H1 (cell line): ENCODE results near the gene ARSI. TPM values are rescaled to one million over a fixed set of nuclear protein-coding genes. Genes with fewer than 3 reads are reported as not detected.

Experiments
- CTCF ChIA-PET: fragments of 300-600 bp; sonication (Branson Sonifier 250); formaldehyde crosslinking; loops from one replicate; lab custom pipeline; 2021; ENCODE audit not compliant: partially characterized antibody; lab: Charles Lee
- POLR2A ChIA-PET: fragments of 300-600 bp; sonication (Branson Sonifier 250); formaldehyde crosslinking; loops from one replicate; lab custom pipeline; 2021; ENCODE audit warnings: inconsistent platforms; ENCODE audit not compliant: partially characterized antibody; lab: Charles Lee
- DNase-seq, 2 experiments: peaks; one replicate each; pipeline versions ENCODE4 v3.0.0 to v3.0.0-alpha.2; 2010 to 2022; ENCODE audit warnings: low spot score in 2 of 2, low read depth in 1 of 2, mixed read lengths in 1 of 2
- FAIRE-seq: peaks from 2 replicates; lab custom pipeline; 2011; peaks lifted over from hg19 to GRCh38; lab: Jason Lieb, UNC
- H2AFZ ChIP-seq: 2 replicates; pipeline ENCODE4 v1.8.1; 2012; ENCODE audit warnings: low read length, inconsistent platforms
- H2AK5ac ChIP-seq: 2 replicates; pipeline ENCODE4 v1.6.1; 2013; ENCODE audit warnings: low read depth, low read length
- H2BK120ac ChIP-seq: replicated peaks from 2 replicates; pipeline ENCODE3; 2013; ENCODE audit warnings: low read depth, low read length, inconsistent platforms
- H2BK12ac ChIP-seq: 2 replicates; pipeline ENCODE4 v1.6.1; 2013; ENCODE audit warnings: low read depth, low read length
- H2BK15ac ChIP-seq: 2 replicates; pipeline ENCODE4 v1.6.1; 2013; ENCODE audit warnings: low read length
- H2BK20ac ChIP-seq: 2 replicates; pipeline ENCODE4 v1.6.1; 2013; ENCODE audit warnings: low read length
- H2BK5ac ChIP-seq: 2 replicates; pipeline ENCODE4 v1.6.1; 2013; ENCODE audit warnings: low read depth, low read length
- H3K14ac ChIP-seq: 2 replicates; pipeline ENCODE4 v1.6.1; 2013; ENCODE audit warnings: inconsistent platforms; ENCODE audit not compliant: insufficient read length
- H3K18ac ChIP-seq: 2 replicates; pipeline ENCODE4 v1.6.1; 2013; ENCODE audit warnings: low read length; ENCODE audit errors: extremely low read depth
- H3K23ac ChIP-seq: 2 replicates; pipeline ENCODE4 v1.6.1; 2013; ENCODE audit warnings: inconsistent platforms; ENCODE audit not compliant: insufficient read length
- H3K23me2 ChIP-seq: 2 replicates; pipeline ENCODE4 v1.6.1; 2013; ENCODE audit warnings: low read depth, low read length
- H3K27ac ChIP-seq: 2 replicates; pipeline ENCODE4 v1.6.1; 2011; ENCODE audit warnings: low read depth, low read length, inconsistent platforms
- H3K27me3 ChIP-seq, 4 experiments: replicated peaks in 1 of 4; 1 replicate in 1 of 4; 2 replicates in 3 of 4; pipeline versions ENCODE4 v1.6.1 to v1.8.1; 2011 to 2013; ENCODE audit warnings: low read length in 3 of 4, mild to moderate bottlenecking in 3 of 4, inconsistent platforms in 2 of 4, mixed read lengths in 2 of 4, moderate library complexity in 1 of 4; ENCODE audit not compliant: control insufficient read depth in 3 of 4, insufficient read depth in 3 of 4; ENCODE audit errors: extremely low read depth in 1 of 4
- H3K36me3 ChIP-seq, 4 experiments: 2 replicates each; pipeline versions ENCODE4 v1.6.1 to v1.8.1; 2011 to 2013; ENCODE audit warnings: mild to moderate bottlenecking in 4 of 4, low read length in 3 of 4, moderate library complexity in 2 of 4, control low read depth in 1 of 4, inconsistent platforms in 1 of 4; ENCODE audit not compliant: insufficient read depth in 4 of 4, control insufficient read depth in 2 of 4
- H3K4ac ChIP-seq: replicated peaks from 2 replicates; pipeline ENCODE3; 2013; ENCODE audit warnings: low read length, low read depth, mixed read lengths, inconsistent platforms; ENCODE audit not compliant: insufficient read length
- H3K4me1 ChIP-seq, 4 experiments: replicated peaks in 1 of 4; 1 replicate in 1 of 4; 2 replicates in 3 of 4; pipeline versions ENCODE4 v1.6.1 to v1.8.1; 2011 to 2013; ENCODE audit warnings: low read length in 3 of 4, inconsistent platforms in 2 of 4, mixed read lengths in 1 of 4; ENCODE audit not compliant: insufficient read depth in 4 of 4, control insufficient read depth in 3 of 4
- H3K4me2 ChIP-seq, 2 experiments: 2 replicates each; pipeline versions ENCODE4 v1.6.1 to v1.8.1; 2011 to 2013; ENCODE audit warnings: low read depth in 2 of 2, low read length in 2 of 2, control low read depth in 1 of 2, inconsistent platforms in 1 of 2, mild to moderate bottlenecking in 1 of 2; ENCODE audit not compliant: insufficient read depth in 1 of 2
- H3K4me3 ChIP-seq, 4 experiments: fragments of 200-600, 300-600 bp in 1 of 4; sonication (generic), shearing (Covaris generic), sonication (Bioruptor Twin) in 1 of 4; 2 replicates each; pipeline versions ENCODE4 v1.5.1 to v1.8.1; 2011 to 2016; ENCODE audit warnings: low read length in 4 of 4, low read depth in 3 of 4, control low read depth in 2 of 4, inconsistent platforms in 2 of 4, mild to moderate bottlenecking in 2 of 4, mixed read lengths in 1 of 4, moderate library complexity in 1 of 4; ENCODE audit not compliant: insufficient read depth in 2 of 4; ENCODE audit errors: extremely low read depth in 1 of 4
- H3K56ac ChIP-seq: replicated peaks from 2 replicates; pipeline ENCODE3; 2013; ENCODE audit warnings: low read depth, mild to moderate bottlenecking, mixed read lengths, low read length, inconsistent platforms; ENCODE audit not compliant: insufficient read length
- H3K79me1 ChIP-seq: 2 replicates; pipeline ENCODE4 v1.6.1; 2013; ENCODE audit warnings: low read depth, low read length, control low read depth
- H3K79me2 ChIP-seq, 2 experiments: 2 replicates each; pipeline versions ENCODE4 v1.6.1 to v1.8.1; 2012 to 2013; ENCODE audit warnings: low read length in 2 of 2, mild to moderate bottlenecking in 2 of 2, inconsistent platforms in 1 of 2; ENCODE audit not compliant: insufficient read depth in 2 of 2, control insufficient read depth in 1 of 2
- H3K9ac ChIP-seq, 4 experiments: replicated peaks in 1 of 4; 1 replicate in 1 of 4; 2 replicates in 3 of 4; pipeline versions ENCODE4 v1.6.1 to v1.8.1; 2011 to 2013; ENCODE audit warnings: low read depth in 3 of 4, low read length in 3 of 4, control low read depth in 2 of 4, mild to moderate bottlenecking in 2 of 4, moderate library complexity in 2 of 4, inconsistent platforms in 1 of 4; ENCODE audit errors: extremely low read depth in 1 of 4
- H3K9me3 ChIP-seq, 2 experiments: 2 replicates each; pipeline versions ENCODE4 v1.6.1 to v1.8.1; 2012 to 2013; ENCODE audit warnings: mild to moderate bottlenecking in 2 of 2, moderate library complexity in 2 of 2, control low read depth in 1 of 2, inconsistent platforms in 1 of 2, low read depth in 1 of 2, low read length in 1 of 2, mixed read lengths in 1 of 2; ENCODE audit not compliant: insufficient read depth in 2 of 2
- H4K20me1 ChIP-seq, 2 experiments: replicated peaks in 1 of 2; 2 replicates each; pipeline versions ENCODE3 to v1.8.1; 2011 to 2013; ENCODE audit warnings: inconsistent platforms in 2 of 2, low read length in 2 of 2, mild to moderate bottlenecking in 1 of 2; ENCODE audit not compliant: insufficient read depth in 2 of 2, control insufficient read depth in 1 of 2
- H4K5ac ChIP-seq: 2 replicates; pipeline ENCODE4 v1.6.1; 2013; ENCODE audit warnings: low read length, low read depth, mixed read lengths, inconsistent platforms; ENCODE audit not compliant: insufficient read length
- H4K8ac ChIP-seq: 2 replicates; pipeline ENCODE4 v1.8.0; 2013; ENCODE audit warnings: mild to moderate bottlenecking, moderate library complexity, low read length, inconsistent platforms; ENCODE audit not compliant: insufficient read depth; ENCODE audit errors: extremely low read depth
- H4K91ac ChIP-seq: replicated peaks from 2 replicates; pipeline ENCODE3; 2013; ENCODE audit warnings: low read length, mixed read lengths, inconsistent platforms; ENCODE audit not compliant: insufficient read length
- CBX5 ChIP-seq: fragments of 300-800, 300-1000 bp; sonication (generic); IDR thresholded peaks from 2 replicates; pipeline ENCODE4 v1.7.1; 2016; ENCODE audit warnings: antibody characterized with exemption, low read length, low read depth
- CHD2 ChIP-seq: IDR thresholded peaks from 2 replicates; pipeline ENCODE4 v1.6.1; 2012; ENCODE audit warnings: low read length, improper control_type of control experiment
- CTBP2 ChIP-seq: IDR thresholded peaks from 2 replicates; pipeline ENCODE4 v1.7.0; 2011; ENCODE audit warnings: borderline replicate concordance, mild to moderate bottlenecking, moderate library complexity, mixed read lengths, low read length; ENCODE audit not compliant: insufficient read depth, insufficient read length
- EZH2 ChIP-seq: fragments of 200-600 bp; sonication (generic); IDR thresholded peaks from 2 replicates; pipeline ENCODE4 v1.7.1; 2012; ENCODE audit warnings: low read depth, mild to moderate bottlenecking, moderate library complexity, low read length, inconsistent platforms; ENCODE audit not compliant: severe bottlenecking
- JUND ChIP-seq: IDR thresholded peaks from 2 replicates; pipeline ENCODE4 v1.6.1; 2011; ENCODE audit warnings: mild to moderate bottlenecking, improper control_type of control experiment, low read length
- MAFK ChIP-seq: IDR thresholded peaks from 2 replicates; pipeline ENCODE4 v1.6.1; 2012; ENCODE audit warnings: low read depth, mild to moderate bottlenecking, improper control_type of control experiment, low read length
- POLR2AphosphoS5 ChIP-seq: IDR thresholded peaks from 2 replicates; pipeline ENCODE4 v1.6.1; 2011; ENCODE audit warnings: low read depth, low read length
- SP4 ChIP-seq: IDR thresholded peaks from 2 replicates; pipeline ENCODE4 v1.6.1; 2012; ENCODE audit warnings: low read length, inconsistent platforms
- TAF1 ChIP-seq: IDR thresholded peaks from 2 replicates; pipeline ENCODE4 v1.6.1; 2011; ENCODE audit warnings: mild to moderate bottlenecking, low read depth, low read length
- WGBS, 2 experiments: shearing (Covaris generic) in 1 of 2; methylation state at CpG; one replicate each; pipeline versions ENCODE4 v1.1.6 to v1.1.7; 2013 to 2015; ENCODE audit warnings: low lambda C conversion rate in 2 of 2, mixed read lengths in 2 of 2, inconsistent platforms in 1 of 2, low coverage in 1 of 2, missing lambda C conversion rate in 1 of 2; ENCODE audit not compliant: insufficient replicate concordance in 2 of 2, insufficient coverage in 1 of 2, insufficient read length in 1 of 2; ENCODE audit errors: extremely low coverage in 1 of 2, missing lambda C conversion rate in 1 of 2; 5-methylcytosine and 5-hydroxymethylcytosine counted together
- polyA plus RNA-seq, 7 experiments: library from polyadenylated mRNA; depleted of rRNA in 3 of 7; stranded (reverse) in 5 of 7; unstranded in 2 of 7; fragments of >200 nt in 5 of 7; fragments of 200-250 nt in 2 of 7; gene quantifications; 1 replicate in 5 of 7; 2 replicates in 1 of 7; 4 replicates in 1 of 7; pipeline versions ENCODE4 v1.2.1 to v1.2.3, GENCODE V29; 2011 to 2013; ENCODE audit warnings: missing spikeins in 2 of 7, mixed read lengths in 2 of 7
- total RNA-seq: library from RNA; stranded (reverse); fragmentation: NEBNext Ultra II Directional; extraction: Animal tissue kit (Norgen Biotek cat#: 25700); gene quantifications from 2 replicates; pipeline ENCODE4 v1.2.1, GENCODE V29; 2021

ARSI gene
- total and polyA plus RNA-seq, 2 of the 8 experiments (the other 6 are each of a cell fraction or from before 2014, with no cell fraction given): 4.5 to 6.7 TPM

DNA sequence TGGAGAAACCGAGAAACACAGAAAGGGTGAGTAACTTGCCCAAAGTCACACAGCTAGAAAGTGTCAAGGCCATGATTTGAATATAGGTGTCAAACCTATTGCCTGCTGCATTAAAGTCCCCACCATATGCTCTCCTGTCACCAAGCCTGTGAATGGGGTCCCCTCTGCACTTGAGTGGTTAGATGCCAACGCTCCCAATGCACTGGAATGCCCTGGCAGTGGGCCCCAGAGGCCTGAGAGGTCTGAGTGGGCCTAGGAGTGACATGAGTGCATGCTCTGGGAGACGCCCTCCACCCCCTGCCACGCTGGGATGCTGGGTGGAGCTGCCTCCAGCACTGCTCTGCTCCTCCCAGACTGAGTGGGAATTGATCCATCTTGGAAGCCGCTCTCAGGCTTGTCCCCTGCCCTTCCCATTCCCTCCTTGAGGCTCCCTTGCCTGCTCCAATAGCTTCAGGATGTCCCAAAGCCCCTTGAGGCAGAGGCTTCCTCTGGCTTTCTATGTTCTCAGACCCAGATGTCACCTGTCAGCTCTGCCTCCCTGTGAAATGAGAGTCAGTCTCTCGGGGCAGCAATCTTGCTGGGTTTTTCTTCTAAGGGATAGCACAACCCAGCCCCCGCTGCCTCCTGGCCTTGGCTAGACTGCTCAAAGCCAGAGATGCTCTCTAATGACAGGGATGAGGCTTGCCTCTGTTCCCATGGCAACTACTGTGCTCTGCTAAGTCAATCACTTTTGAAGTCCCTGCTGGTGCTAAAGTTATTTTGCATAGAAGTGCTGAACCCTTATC, 6.6 kb upstream of the ARSI start:
- no peak overlapping the region for H2BK5ac ChIP-seq
- no peak overlapping the region for H2AFZ ChIP-seq
- no peak for DNase-seq
- no peak overlapping the region for H2BK20ac ChIP-seq
- H3K4me3 ChIP-seq: no peak overlapping the region
- no peak overlapping the region for H2BK15ac ChIP-seq
- no peak for TF ChIP-seq CBX5
- no peak for TF ChIP-seq CHD2
- no peak for TF ChIP-seq POLR2AphosphoS5
- no peak for TF ChIP-seq TAF1
- TF ChIP-seq SP4: no peak
- TF ChIP-seq MAFK: no peak
- TF ChIP-seq JUND: no peak
- no peak for TF ChIP-seq CTBP2
- no peak for TF ChIP-seq EZH2
- TF ChIP-seq, all 59 proteins: peak for 0
- Histone ChIP-seq H3K23ac (no peak overlapping the region), H3K56ac (no peak overlapping the region), H4K5ac (no peak overlapping the region), H2BK120ac (no peak overlapping the region), H3K4me2 (no peak overlapping the region; a peak in 1 of 4 replicates), H3K79me2 (no peaks in the 10 kb centered on the region), H4K91ac (no peak overlapping the region), H4K20me1 (no peaks in the 10 kb centered on the region), H3K18ac (no peak overlapping the region), H3K9ac (no peak overlapping the region), H3K36me3 (no peaks in the 10 kb centered on the region), H3K23me2 (no peaks in the 10 kb centered on the region), H3K9me3 (no peaks in the 10 kb centered on the region), H4K8ac (no peak overlapping the region), H3K14ac (no peak overlapping the region), H3K4me1 (peaks cover 3 to 7% (median 4%) of the 10 kb centered on the region in 4 experiments), H3K79me1 (no peaks in the 10 kb centered on the region), H3K4ac (no peak overlapping the region), H3K27ac (no peak overlapping the region), H2AK5ac (no peak overlapping the region), H3K27me3 (no peaks in the 10 kb centered on the region), H2BK12ac (no peak overlapping the region)
- ChIA-PET POLR2A (interaction anchor here (1.0 to 1.2 kb wide), 2 partner anchors 11 to 23 kb away, joined by 3 read pairs; no protein-coding TSS in a partner anchor), CTCF (interaction anchor here (0.6 to 2.6 kb wide), 7 partner anchors 10 to 221 kb away, joined by 3 to 7 read pairs (median 4); no protein-coding TSS in a partner anchor)
- no peak for FAIRE-seq
- WGBS, 2 experiments: 78% methylated on average over 7 of the region's 7 CpGs; no CpG with 5 or more reads in 1 of the 2 experiments
